DMS153 treated with DMSO at 0.1 percent for 48 hours (cell line): ENCODE measurements around the gene ABCF2.

Source experiments
- DNase-seq: peaks from one replicate; lab custom pipeline; 2025; ENCODE audit not compliant: unreplicated experiment; lab: John Stamatoyannopoulos, UW

The ABCF2 gene

GRCh38 chr7:151226875-151227782 is at the start of gene ABCF2:
ABCF2 (minus strand) TSS chr7:151227205; CDS start chr7:151226458, 747 bp downstream.
- DNase-seq, result peak; percentile 82

DNA sequence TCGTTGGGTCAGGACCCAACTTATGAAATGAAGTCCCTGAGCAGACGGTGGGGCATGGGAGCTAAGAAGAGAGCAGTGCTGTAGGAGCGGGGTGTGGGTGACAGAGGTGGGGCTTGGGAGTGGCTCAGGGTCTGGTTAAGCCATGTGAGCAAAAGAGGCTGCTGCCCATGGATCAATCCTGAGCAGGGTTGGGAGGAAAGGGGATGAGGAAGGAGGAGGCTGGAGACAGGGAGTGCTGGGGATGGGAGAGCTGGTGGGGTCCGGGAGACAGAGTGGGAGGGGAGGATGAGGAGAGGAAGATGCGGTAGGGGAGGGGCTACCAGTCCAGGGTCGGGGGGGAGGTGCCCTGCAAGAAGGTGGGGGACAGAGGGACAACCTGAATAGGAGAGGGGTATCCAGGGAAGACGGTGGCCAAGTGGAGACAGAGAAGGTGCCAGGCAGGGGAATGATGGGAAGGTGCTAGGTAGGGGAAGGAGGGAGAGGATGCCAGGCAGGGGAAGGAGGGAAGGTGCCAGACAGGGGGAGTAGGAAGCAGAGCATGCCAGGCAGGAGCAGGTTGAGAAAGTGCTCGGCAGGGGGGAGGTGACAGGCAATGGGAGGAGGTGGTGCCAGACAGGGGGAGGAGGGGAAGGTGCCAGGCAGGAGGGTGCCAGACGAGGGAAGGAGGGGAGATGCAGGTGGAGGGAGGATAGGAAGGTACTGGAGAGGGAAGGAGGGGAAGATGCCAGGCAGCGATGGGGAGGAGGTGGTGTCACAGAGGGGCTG is 49.0 kb upstream of the ABCF2 start:
- DNase-seq, result no peak

DNA sequence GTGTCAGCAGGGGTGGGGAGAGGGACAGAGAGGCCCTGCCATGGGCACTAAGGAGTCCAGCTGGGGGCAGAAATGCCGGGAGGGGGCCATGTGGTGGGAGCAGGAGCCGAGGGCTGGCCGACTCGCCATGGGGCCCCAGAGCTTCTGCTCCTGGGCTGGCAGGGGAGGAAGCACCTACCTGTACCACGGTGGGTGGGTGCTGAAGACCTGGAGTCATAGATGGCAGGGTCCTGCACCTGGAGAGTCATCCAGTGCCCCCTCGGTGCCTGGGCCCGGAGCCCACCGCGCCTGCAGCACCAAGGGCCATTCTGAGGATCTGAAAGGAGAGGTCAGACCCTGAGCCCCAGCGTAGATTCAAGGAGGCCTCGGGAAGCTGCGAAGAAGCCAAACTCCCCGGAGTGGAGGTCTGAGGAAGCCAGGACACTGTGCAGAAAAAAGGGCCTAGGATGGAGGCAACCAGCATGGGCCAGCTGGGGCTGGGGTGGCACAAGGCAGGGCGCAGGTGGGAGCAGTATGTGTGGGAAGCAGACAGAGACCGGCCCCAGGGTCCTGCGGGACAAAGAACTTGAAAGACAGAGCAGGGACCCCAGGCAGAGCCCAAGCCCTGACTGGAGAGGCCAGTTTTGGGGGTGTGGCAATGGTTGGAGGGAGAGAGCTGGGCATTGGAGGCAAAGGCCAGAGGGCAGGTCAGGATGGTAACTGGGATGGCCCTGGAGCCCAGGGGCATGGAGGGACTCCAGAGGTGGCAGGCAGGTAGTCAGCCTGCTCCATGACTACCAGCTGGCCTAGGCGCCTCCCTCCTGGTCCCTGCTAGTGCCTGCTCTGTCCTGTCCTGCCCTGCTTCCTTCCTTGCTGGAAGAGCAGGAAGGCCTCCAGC is 48.2 kb upstream of the ABCF2 start:
- DNase-seq, result no peak

DNA sequence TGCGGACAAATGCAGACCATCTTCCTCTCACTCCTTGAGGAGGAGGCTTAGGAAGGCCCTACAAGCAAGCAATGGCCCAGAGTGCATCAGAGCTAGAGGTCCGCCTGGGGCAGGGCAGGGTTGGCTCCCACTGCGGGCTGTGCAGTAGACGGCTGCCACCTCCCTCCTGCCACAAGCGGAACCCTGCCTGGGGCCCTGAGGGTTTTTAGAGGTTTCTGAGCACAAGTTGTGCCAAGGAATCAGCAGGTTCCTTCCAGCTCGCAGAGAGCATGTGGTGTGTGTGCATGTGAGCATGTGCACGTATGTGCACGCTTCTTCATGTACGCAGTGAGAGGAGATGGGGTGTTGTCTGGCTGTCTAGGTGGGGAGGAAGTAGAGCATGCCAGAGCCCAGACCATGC is 47.4 kb upstream of the ABCF2 start:
- no peak for DNase-seq

- DNase-seq, result no peak
These were observed 46.8 kb upstream of the ABCF2 start for GRCh38 chr7:151273651-151274390.

GRCh38 chr7:151272877-151273276 is 45.9 kb upstream of the ABCF2 start:
- DNase-seq, result no peak

- DNase-seq, result no peak
These were observed 45.4 kb upstream of the ABCF2 start for GRCh38 chr7:151272405-151272804.

DNA sequence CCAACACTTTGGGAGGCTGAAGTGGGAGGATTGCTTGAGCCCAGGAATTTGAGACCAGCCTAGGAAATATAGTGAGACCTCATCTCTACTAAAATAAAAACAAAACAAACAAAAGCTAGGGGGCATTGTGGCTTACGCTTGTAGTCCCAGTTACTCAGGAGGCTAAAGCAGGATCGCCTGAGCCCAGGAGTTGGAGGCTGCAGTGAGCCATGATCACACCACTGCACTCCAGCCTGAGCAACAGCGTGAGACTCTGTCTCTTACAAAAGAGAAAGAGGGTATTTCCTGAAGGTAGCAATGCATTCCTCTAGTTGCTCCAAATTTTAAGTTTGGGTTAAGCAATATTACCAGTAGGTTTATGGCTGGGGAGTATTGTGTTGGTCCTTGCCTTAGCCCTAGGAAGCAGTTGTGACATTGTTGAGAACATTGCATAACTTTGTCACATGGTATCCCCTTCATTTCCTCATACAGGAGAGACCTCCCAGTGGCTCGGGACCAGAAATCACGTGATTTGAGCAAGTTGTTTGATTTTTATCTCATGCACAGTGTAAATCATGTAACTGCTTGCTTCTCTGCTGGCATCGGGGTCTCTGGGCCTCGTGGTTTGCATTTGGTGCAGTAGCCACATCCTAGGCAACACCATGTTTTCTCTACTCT is 44.8 kb upstream of the ABCF2 start:
- DNase-seq, result no peak

DNA sequence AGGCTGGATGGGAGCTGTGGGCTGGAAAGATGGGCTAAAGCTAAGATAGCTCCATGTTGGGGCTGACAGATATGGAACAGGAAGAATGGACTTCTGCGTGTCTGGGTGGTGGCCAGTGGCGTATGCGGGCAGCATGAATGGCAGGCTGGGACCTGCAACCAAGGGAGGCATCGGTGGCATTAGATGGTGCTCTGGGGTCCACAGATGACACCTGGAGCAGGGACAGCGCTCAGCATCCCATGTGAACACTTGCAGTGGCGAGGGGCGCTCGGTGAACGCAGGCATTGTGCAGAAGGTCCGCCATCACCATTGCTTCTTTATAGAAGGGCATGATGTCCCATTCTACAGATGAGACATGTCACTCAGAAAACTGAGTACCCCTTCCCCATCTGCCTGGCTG is 42.5 kb upstream of the ABCF2 start:
- DNase-seq, result no peak

GRCh38 chr7:151265351-151265931 is 38.4 kb upstream of the ABCF2 start:
- no peak for DNase-seq

DNA sequence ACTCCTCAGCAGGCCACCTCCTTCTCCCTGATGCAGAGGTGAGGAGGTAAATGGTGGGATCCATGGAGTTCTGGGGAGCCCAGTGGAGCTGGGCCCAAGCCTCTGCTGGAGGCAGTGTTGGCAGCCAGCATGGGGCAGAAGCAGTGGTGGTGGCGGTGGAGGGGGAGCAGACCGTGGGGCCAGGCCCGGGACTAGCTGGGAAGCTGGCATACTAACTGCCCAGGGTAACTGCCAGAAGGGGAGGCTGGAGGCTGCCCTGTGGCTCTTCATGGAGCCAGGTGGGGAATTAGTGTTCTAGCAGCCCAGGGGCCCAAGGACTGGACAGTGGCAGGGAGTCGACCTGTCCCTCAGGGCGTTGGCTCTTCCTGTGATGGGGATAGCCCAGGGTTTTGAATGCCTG is 37.6 kb upstream of the ABCF2 start:
- no peak for DNase-seq

DNA sequence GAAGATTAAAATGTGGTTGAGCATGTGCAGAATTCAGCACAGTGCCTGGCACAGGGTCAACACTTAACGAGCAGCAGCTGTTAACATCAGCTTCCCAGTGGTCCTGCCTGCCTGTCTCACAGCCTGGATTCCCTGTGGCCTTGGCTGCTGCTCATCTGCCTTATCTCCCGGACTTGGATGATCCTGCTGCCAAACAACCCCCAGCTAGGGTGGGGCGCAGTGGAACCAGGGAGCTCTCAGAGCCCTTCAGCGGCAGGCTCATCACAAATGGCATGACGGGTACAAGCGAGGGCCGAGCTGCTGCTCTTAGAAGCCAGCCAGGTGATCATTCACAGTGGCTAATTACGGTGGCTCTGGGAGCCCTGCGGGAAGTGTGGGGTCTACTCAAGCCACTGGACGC is 34.5 kb upstream of the ABCF2 start:
- DNase-seq, result no peak

- DNase-seq, result no peak
These were observed 33.9 kb upstream of the ABCF2 start for GRCh38 chr7:151260883-151261282.

GRCh38 chr7:151260471-151260870 is 33.5 kb upstream of the ABCF2 start:
- no peak for DNase-seq

- no peak for DNase-seq
These were observed 31.0 kb upstream of the ABCF2 start for GRCh38 chr7:151257990-151258389.

- no peak for DNase-seq
These were observed 29.5 kb upstream of the ABCF2 start for GRCh38 chr7:151256410-151257045.

DNA sequence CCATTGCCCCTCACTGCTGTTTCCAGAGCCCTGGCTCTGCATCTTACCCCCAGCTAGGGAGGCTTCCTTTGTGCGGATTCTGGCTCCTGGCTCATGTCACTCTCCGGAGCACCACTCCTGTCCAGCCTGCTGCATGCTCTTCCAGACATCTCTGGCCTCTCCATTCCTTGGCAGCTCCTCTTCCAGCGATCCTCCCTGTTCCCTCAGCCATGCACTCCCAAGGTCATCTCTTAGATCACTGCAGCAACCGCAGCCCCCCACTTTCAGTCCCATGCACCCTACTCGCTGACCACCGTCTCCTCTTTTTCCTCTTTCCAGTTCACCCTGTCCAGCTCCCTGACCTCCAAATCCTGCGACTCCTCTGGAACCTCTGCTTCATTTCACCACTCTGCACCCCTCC is 28.4 kb upstream of the ABCF2 start:
- DNase-seq, result no peak

DNA sequence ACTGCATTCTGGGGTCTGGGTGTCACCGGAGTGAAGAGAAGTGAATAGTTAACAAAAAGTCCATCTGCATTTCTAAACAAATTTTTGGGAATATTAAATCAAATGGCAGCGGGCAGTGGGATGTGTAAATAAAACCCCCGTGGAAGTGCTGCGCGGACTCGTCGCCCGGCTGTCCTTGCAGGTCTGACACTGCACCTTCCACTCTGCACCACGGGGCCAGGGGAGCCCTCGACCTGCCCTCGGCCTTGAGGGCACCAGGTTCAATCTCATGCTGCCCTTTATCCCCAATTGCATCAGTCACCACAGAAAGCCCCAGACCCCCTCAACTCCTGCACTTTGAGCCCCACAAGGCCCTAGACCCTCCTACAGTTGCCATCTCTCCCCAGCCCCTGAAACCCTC is 27.8 kb upstream of the ABCF2 start:
- no peak for DNase-seq

DNA sequence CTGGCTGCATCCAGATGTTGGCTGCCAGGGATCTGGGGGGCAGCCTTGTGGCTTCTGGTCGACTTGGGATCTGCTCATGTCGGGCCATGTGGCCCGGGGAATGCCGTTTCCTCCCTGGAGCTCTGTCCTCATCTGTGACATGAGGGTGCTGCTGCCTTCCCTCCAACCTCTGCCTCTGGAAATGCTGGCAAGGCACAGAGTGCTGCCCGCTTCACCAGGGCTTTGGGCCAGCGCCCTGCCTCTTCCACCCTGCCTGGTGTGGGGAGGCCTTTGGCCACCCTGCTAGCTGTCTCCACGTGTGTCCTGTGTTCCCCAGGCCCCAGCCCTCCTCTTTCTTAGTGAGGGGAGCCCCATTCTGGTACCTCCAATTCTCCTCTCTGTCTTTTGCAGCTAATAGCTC is 27.3 kb upstream of the ABCF2 start:
- DNase-seq, result no peak
